Bronchial epithelial cell (primary cell): ENCODE measurements around the gene STK32B. TPM values are rescaled to one million over a fixed set of nuclear protein-coding genes. Genes with fewer than 3 reads are reported as not detected.

Source experiments
- DNase-seq: peaks from one replicate; pipeline ENCODE4 v3.0.0-alpha.2; 2010; ENCODE audit warnings: low read depth
- FAIRE-seq: peaks from 2 replicates; lab custom pipeline; 2011; peaks lifted over from hg19 to GRCh38; lab: Jason Lieb, UNC
- H3K27me3 ChIP-seq: 2 replicates; pipeline ENCODE4 v1.5.1; 2011; ENCODE audit warnings: low read length; ENCODE audit not compliant: control insufficient read depth, insufficient read depth
- H3K36me3 ChIP-seq: 2 replicates; pipeline ENCODE4 v1.5.1; 2011; ENCODE audit warnings: low read length; ENCODE audit not compliant: control insufficient read depth, insufficient read depth
- H3K4me3 ChIP-seq: 2 replicates; pipeline ENCODE4 v1.5.1; 2011; ENCODE audit warnings: mild to moderate bottlenecking, low read depth, low read length, control low read depth
- total RNA-seq: library from RNA; depleted of rRNA; stranded (reverse); fragments of >200 nt; gene quantifications from 2 replicates; pipeline ENCODE4 v1.2.1, GENCODE V29; 2014
- TF ChIP-seq, protein P1 (sequence below): IDR thresholded peaks from 2 replicates; pipeline ENCODE4 v1.5.1; 2011; ENCODE audit warnings: mild to moderate bottlenecking, moderate library complexity, low read length, control low read depth, inconsistent platforms; ENCODE audit not compliant: insufficient read depth, severe bottlenecking

The STK32B gene
- total RNA-seq, 1 donor from 2014 or later: under 0.01 TPM

GRCh38 chr4:5084911-5085475, 33.7 kb downstream of the STK32B start:
- DNase-seq (no peak), FAIRE-seq (no peak)
- TF ChIP-seq, protein P1, sequence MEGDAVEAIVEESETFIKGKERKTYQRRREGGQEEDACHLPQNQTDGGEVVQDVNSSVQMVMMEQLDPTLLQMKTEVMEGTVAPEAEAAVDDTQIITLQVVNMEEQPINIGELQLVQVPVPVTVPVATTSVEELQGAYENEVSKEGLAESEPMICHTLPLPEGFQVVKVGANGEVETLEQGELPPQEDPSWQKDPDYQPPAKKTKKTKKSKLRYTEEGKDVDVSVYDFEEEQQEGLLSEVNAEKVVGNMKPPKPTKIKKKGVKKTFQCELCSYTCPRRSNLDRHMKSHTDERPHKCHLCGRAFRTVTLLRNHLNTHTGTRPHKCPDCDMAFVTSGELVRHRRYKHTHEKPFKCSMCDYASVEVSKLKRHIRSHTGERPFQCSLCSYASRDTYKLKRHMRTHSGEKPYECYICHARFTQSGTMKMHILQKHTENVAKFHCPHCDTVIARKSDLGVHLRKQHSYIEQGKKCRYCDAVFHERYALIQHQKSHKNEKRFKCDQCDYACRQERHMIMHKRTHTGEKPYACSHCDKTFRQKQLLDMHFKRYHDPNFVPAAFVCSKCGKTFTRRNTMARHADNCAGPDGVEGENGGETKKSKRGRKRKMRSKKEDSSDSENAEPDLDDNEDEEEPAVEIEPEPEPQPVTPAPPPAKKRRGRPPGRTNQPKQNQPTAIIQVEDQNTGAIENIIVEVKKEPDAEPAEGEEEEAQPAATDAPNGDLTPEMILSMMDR: no peak
- Histone ChIP-seq H3K4me3 (no peak overlapping the region), H3K27me3 (no peaks in the 10 kb centered on the region), H3K36me3 (no peaks in the 10 kb centered on the region)

DNA sequence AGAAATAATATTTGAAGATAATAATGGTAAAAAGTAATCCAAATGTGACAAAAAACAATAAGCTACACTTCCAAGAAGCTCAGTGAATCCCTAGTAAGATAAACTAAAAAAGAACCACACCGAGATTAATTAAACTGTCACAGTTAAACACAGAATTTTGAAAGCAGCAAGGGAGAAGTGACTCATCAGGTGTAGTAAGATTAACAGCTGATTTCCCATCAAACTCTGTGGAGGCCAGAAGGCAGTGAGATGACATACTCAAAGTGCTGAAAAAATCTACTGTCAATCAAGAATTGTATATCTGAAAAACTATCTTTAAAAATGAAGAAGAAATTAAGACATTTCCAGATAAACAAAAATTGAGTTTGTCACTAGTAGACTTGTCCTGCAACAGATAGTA, 35.3 kb downstream of the STK32B start:
- no peak for FAIRE-seq
- TF ChIP-seq, protein P1: no peak
- no peaks in the 10 kb centered on the region for H3K36me3 ChIP-seq
- no peak for DNase-seq
- no peaks in the 10 kb centered on the region for H3K27me3 ChIP-seq
- no peak overlapping the region for H3K4me3 ChIP-seq

GRCh38 chr4:5096261-5096660, 45.0 kb downstream of the STK32B start:
- Histone ChIP-seq H3K27me3 (no peaks in the 10 kb centered on the region), H3K4me3 (no peak overlapping the region), H3K36me3 (no peaks in the 10 kb centered on the region)
- no peak for DNase-seq
- TF ChIP-seq, protein P1: no peak
- no peak for FAIRE-seq

GRCh38 chr4:5098176-5098575, 46.9 kb downstream of the STK32B start:
- Histone ChIP-seq H3K27me3 (no peaks in the 10 kb centered on the region), H3K4me3 (no peak overlapping the region), H3K36me3 (no peaks in the 10 kb centered on the region)
- FAIRE-seq: no peak
- no peak for DNase-seq
- TF ChIP-seq, protein P1: no peak

GRCh38 chr4:5100336-5100735, 49.1 kb downstream of the STK32B start:
- Histone ChIP-seq H3K27me3 (no peaks in the 10 kb centered on the region), H3K4me3 (no peak overlapping the region), H3K36me3 (no peaks in the 10 kb centered on the region)
- FAIRE-seq (no peak), DNase-seq (no peak)
- TF ChIP-seq, protein P1: no peak

DNA sequence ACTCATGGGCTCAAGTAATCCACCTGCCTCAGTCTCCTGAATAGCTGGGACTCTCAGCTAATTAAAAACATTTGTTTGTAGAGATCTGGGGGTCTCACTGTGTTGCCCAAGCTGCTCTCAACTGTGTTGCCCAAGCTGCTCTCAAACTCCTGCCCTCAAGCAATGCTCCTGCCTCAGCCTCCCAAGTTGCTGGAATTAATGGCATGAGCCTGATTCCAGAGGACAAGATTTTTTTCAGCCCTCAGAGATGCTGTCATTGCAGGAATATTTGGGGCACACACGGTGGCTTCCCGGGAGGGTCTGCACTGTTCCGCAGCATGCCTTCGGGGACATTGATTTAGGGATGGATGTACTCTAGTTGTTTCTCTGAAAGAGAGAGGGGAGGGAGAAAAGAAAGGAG, 49.7 kb downstream of the STK32B start:
- Histone ChIP-seq H3K36me3 (no peaks in the 10 kb centered on the region), H3K27me3 (no peaks in the 10 kb centered on the region), H3K4me3 (no peak overlapping the region)
- TF ChIP-seq, protein P1: no peak
- no peak for DNase-seq
- no peak for FAIRE-seq
